Hepatocyte (in vitro differentiated cells): ENCODE data around the gene POLD4. TPM values are rescaled to one million over a fixed set of nuclear protein-coding genes. Genes with fewer than 3 reads are reported as not detected.
A peak's percentile ranks its signal among the peaks of the same experiment; 100 is the strongest.

Source experiments
- DNase-seq: peaks from one replicate; pipeline ENCODE4 v3.0.0-alpha.2; 2016; ENCODE audit warnings: low spot score
- H2AFZ ChIP-seq: fragments of 200-600 bp; sonication (generic); 2 replicates; pipeline ENCODE4 v1.6.0; 2016; ENCODE audit warnings: antibody characterized with exemption, mild to moderate bottlenecking
- H3K27ac ChIP-seq: fragments of 200-600 bp; sonication (generic); 2 replicates; pipeline ENCODE4 v1.5.1; 2016; ENCODE audit warnings: mild to moderate bottlenecking
- H3K27me3 ChIP-seq: fragments of 200-600 bp; sonication (generic); 2 replicates; pipeline ENCODE4 v1.6.1; 2016
- H3K36me3 ChIP-seq: fragments of 200-600 bp; sonication (generic); replicated peaks from 2 replicates; pipeline ENCODE4 v1.5.1; 2016; ENCODE audit warnings: low read depth; ENCODE audit not compliant: insufficient read depth
- H3K4me1 ChIP-seq: fragments of 200-600 bp; sonication (generic); 2 replicates; pipeline ENCODE4 v1.5.1; 2016; ENCODE audit warnings: mild to moderate bottlenecking, moderate library complexity; ENCODE audit not compliant: insufficient read depth
- H3K4me2 ChIP-seq: fragments of 200-600 bp; sonication (generic); 2 replicates; pipeline ENCODE4 v1.6.0; 2016
- H3K4me3 ChIP-seq: fragments of 200-600 bp; sonication (generic); 2 replicates; pipeline ENCODE4 v1.5.1; 2016; ENCODE audit warnings: mild to moderate bottlenecking
- H3K79me2 ChIP-seq: fragments of 200-600 bp; sonication (generic); 2 replicates; pipeline ENCODE4 v1.6.0; 2017; ENCODE audit warnings: mild to moderate bottlenecking
- H3K9me2 ChIP-seq: fragments of 200-600 bp; sonication (generic); replicated peaks from 2 replicates; pipeline ENCODE4 v1.6.0; 2017; ENCODE audit warnings: mild to moderate bottlenecking; ENCODE audit not compliant: insufficient read depth
- H3K9me3 ChIP-seq: fragments of 200-600 bp; sonication (generic); 2 replicates; pipeline ENCODE4 v1.5.1; 2016; ENCODE audit warnings: low read depth, mild to moderate bottlenecking
- H4K20me1 ChIP-seq: fragments of 200-600 bp; sonication (generic); 2 replicates; pipeline ENCODE4 v1.6.0; 2016; ENCODE audit warnings: mild to moderate bottlenecking; ENCODE audit not compliant: insufficient read depth, poor library complexity, severe bottlenecking
- CTCF ChIP-seq: fragments of 200-600 bp; sonication (generic); IDR thresholded peaks from 2 replicates; pipeline ENCODE4 v1.5.1; 2016; ENCODE audit warnings: antibody characterized with exemption, mild to moderate bottlenecking; ENCODE audit not compliant: poor library complexity
- EZH2 ChIP-seq: fragments of 200-600 bp; sonication (generic); IDR thresholded peaks from 2 replicates; pipeline ENCODE4 v1.6.1; 2016; ENCODE audit warnings: antibody characterized with exemption, mild to moderate bottlenecking, borderline replicate concordance
- EZH2phosphoT487 ChIP-seq: fragments of 200-600 bp; sonication (generic); IDR thresholded peaks from one replicate; pipeline ENCODE4 v1.6.1; 2018; ENCODE audit warnings: antibody characterized with exemption, mild to moderate bottlenecking, low read depth, moderate library complexity; ENCODE audit not compliant: unreplicated experiment, severe bottlenecking
- WGBS: methylation state at CpG from one replicate; pipeline ENCODE4 v1.1.6; 2016; ENCODE audit warnings: low lambda C conversion rate; ENCODE audit errors: missing lambda C conversion rate; 5-methylcytosine and 5-hydroxymethylcytosine counted together
- polyA plus RNA-seq: library from polyadenylated mRNA; unstranded; fragments of >200 nt; fragmentation: Nextera tagmentation; extraction: Ambion mirVana; gene quantifications from 2 replicates; pipeline ENCODE4 v1.2.1, GENCODE V29; 2016
- total RNA-seq: library from RNA; depleted of rRNA; stranded (reverse); fragments of >200 nt; gene quantifications from 2 replicates; pipeline ENCODE4 v1.2.3, GENCODE V29; 2014

The POLD4 gene
- total and polyA plus RNA-seq, 2 experiments from 2014 or later: 74.4 to 97.4 TPM

- Histone ChIP-seq H3K36me3 (no peaks in the 10 kb centered on the region), H3K27me3 (no peaks in the 10 kb centered on the region), H3K9me2 (no peaks in the 10 kb centered on the region), H3K27ac (no peak overlapping the region), H3K79me2 (peaks cover under 1% of the 10 kb centered on the region), H2AFZ (no peak overlapping the region), H3K4me3 (no peak overlapping the region), H3K4me1 (peaks cover 34% of the 10 kb centered on the region), H3K9me3 (no peaks in the 10 kb centered on the region), H4K20me1 (no peaks in the 10 kb centered on the region), H3K4me2 (no peak overlapping the region)
- no peak for TF ChIP-seq CTCF
- TF ChIP-seq EZH2phosphoT487: no peak
- TF ChIP-seq EZH2: no peak
- WGBS: 84% methylated on average over 4 of the region's 4 CpGs
- no peak for DNase-seq
Measured at GRCh38 chr11:67378544-67378943, 25.2 kb upstream of the POLD4 start.

GRCh38 chr11:67376873-67377808 lies 23.8 kb upstream of the POLD4 start:
- H3K9me3 ChIP-seq: no peaks in the 10 kb centered on the region
- H3K4me2 ChIP-seq: peak overlapping the region; percentile 91
- H2AFZ ChIP-seq: no peak overlapping the region
- H4K20me1 ChIP-seq: no peaks in the 10 kb centered on the region
- TF ChIP-seq EZH2phosphoT487 (no peak), CTCF (no peak), EZH2 (no peak)
- H3K4me1 ChIP-seq: peaks cover 37% of the 10 kb centered on the region
- peak overlapping the region; percentile 99 for H3K27ac ChIP-seq
- DNase-seq: no peak
- H3K36me3 ChIP-seq: no peaks in the 10 kb centered on the region
- no peaks in the 10 kb centered on the region for H3K27me3 ChIP-seq
- H3K9me2 ChIP-seq: no peaks in the 10 kb centered on the region
- 87% methylated on average over 6 of the region's 6 CpGs for WGBS
- no peak overlapping the region for H3K4me3 ChIP-seq
- peaks cover 6% of the 10 kb centered on the region for H3K79me2 ChIP-seq

- peak overlapping the region; percentile 91 for H3K4me2 ChIP-seq
- no peak for TF ChIP-seq CTCF
- TF ChIP-seq EZH2phosphoT487: no peak
- TF ChIP-seq EZH2: no peak
- H2AFZ ChIP-seq: no peak overlapping the region
- H3K27me3 ChIP-seq: no peaks in the 10 kb centered on the region
- no peaks in the 10 kb centered on the region for H3K36me3 ChIP-seq
- H3K9me2 ChIP-seq: no peaks in the 10 kb centered on the region
- H4K20me1 ChIP-seq: no peaks in the 10 kb centered on the region
- 60% methylated on average over 7 of the region's 7 CpGs for WGBS
- H3K4me3 ChIP-seq: no peak overlapping the region
- H3K79me2 ChIP-seq: peaks cover 13% of the 10 kb centered on the region
- DNase-seq: no peak
- no peaks in the 10 kb centered on the region for H3K9me3 ChIP-seq
- peak overlapping the region; percentile 99 for H3K27ac ChIP-seq
- H3K4me1 ChIP-seq: peaks cover 46% of the 10 kb centered on the region
Measured at GRCh38 chr11:67376063-67376820, 22.9 kb upstream of the POLD4 start.
